Measurements from ENCODE around the gene SIAH3.

DNA sequence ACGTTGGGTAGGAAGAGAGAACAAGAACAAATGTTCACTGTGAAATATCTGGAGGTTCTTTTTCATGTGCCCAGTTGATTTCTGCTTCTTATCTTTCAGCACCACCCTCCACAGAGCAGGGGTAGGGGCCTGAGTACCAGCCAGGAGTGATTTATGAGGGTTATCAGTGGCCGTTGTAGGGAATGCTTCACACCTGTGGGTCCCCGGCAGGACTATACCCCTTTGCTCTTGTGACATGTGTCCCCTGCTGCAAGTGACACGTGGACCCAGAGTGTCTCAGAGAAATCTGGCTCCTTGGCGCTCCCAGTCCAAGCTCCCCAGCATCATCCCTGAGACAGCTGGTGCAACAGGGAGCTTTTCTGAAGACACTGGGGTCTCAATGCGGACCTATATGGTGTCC, 29.7 kb downstream of the SIAH3 start:
- TF ChIP-seq EZH2 (IDR thresholded peaks at IDR 0.05; ENCODE audit: low read length, unreplicated experiment) = no peak
- TF ChIP-seq, protein P1, sequence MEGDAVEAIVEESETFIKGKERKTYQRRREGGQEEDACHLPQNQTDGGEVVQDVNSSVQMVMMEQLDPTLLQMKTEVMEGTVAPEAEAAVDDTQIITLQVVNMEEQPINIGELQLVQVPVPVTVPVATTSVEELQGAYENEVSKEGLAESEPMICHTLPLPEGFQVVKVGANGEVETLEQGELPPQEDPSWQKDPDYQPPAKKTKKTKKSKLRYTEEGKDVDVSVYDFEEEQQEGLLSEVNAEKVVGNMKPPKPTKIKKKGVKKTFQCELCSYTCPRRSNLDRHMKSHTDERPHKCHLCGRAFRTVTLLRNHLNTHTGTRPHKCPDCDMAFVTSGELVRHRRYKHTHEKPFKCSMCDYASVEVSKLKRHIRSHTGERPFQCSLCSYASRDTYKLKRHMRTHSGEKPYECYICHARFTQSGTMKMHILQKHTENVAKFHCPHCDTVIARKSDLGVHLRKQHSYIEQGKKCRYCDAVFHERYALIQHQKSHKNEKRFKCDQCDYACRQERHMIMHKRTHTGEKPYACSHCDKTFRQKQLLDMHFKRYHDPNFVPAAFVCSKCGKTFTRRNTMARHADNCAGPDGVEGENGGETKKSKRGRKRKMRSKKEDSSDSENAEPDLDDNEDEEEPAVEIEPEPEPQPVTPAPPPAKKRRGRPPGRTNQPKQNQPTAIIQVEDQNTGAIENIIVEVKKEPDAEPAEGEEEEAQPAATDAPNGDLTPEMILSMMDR (conservative IDR thresholded peaks at IDR 0.05; ENCODE audit: low read depth, low read length) = no peak
- TF ChIP-seq EZH2phosphoT487 (IDR thresholded peaks at IDR 0.05; ENCODE audit: borderline replicate concordance, low read length) = no peak

Data from PC-3 (cell line).